GM12872 (cell line): ENCODE results near the gene ROGDI.

Experiments used
- CTCF ChIP-seq: IDR thresholded peaks from 3 replicates; pipeline ENCODE4 v1.5.1; 2011; ENCODE audit warnings: low read depth, mild to moderate bottlenecking, low read length, moderate library complexity; ENCODE audit not compliant: insufficient read depth

Gene ROGDI

DNA sequence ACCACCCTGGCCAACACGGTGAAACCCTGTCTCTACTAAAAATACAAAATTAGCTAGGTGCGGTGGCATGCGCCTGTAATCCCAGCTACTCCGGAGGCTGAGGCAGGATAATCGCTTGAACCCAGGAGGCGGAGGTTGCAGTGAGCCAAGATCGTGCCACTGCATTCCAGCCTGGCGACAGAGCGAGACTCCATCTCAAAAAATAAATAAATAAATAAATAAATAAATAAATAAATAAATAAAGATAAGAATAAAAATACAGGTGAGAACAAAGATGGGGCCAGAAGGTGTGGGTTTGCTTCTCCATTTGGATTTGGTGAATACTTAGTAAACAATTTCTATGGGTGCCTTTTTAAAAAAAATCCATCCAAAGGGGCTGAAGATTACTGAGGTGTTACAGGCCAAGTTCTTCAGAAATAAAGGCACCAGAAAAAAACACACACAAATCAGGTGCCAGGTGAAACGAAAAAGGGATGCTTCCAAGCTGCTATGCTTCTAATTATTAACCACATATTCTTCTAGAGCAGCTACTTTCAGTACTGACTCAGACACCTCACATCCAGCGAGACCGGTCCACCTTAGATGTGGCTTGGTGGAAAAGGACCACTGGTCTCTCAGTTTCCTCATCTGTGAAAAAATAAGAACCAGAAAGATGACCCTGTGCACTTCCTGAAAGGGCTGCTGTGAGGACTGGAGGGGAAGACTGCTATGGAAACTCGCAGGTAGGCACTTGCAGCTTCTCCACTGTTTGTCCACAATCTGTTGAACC is 35.5 kb upstream of the ROGDI start:
- TF ChIP-seq CTCF: no peak

- TF ChIP-seq CTCF: no peak
These were observed 34.3 kb upstream of the ROGDI start for GRCh38 chr16:4836727-4837126.

- TF ChIP-seq CTCF: no peak
These were observed 31.2 kb upstream of the ROGDI start for GRCh38 chr16:4833584-4833983.

GRCh38 chr16:4832698-4833343 is 30.4 kb upstream of the ROGDI start:
- no peak for TF ChIP-seq CTCF

DNA sequence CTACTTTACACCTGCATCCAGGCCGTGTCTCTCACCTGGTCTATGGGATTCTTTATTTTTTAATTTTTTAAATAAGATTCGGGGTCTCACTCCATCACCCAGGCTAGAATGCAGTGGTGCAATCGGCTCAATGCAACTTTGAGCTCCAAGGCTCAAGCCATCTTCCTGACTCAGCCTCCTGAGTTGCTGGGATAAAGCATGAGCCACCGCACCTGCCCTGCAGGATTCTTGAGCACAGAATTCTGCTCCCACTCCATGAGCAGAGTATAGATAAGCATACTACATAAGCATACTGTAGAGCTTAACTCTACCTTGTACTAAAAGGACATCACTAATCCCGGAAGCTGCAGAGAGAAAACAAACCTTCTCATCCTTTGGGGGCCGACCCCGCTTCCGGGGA is 29.2 kb upstream of the ROGDI start:
- no peak for TF ChIP-seq CTCF

DNA sequence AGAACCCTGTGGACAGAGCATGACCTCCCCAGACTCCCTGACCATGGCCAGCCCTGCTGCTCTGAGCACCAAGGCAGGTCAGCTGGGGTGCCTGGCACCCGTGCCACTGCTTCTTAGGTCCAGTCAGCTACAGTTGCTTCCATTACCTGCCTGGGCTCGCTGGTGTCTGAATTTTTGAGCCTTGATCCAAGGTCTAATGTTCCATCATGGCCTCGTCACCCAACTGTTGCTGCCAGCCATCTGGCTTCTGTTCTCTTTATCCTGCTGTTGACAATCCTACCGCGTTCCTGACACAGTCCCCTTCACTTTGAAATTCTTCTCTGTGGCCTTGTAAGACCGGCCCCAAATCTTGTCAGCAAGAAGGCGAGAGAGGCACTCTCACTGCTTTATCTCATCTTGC is 28.0 kb upstream of the ROGDI start:
- TF ChIP-seq CTCF: no peak

GRCh38 chr16:4828567-4829321 is 26.3 kb upstream of the ROGDI start:
- TF ChIP-seq CTCF: no peak
